HPDE6-E6E7 (cell line): ENCODE results near the gene HDDC2.

ENCODE experiments used
- DNase-seq: peaks from one replicate; pipeline ENCODE4 v3.0.0; 2011; ENCODE audit warnings: missing footprints; ENCODE audit errors: extremely low spot score

HDDC2 gene

DNA sequence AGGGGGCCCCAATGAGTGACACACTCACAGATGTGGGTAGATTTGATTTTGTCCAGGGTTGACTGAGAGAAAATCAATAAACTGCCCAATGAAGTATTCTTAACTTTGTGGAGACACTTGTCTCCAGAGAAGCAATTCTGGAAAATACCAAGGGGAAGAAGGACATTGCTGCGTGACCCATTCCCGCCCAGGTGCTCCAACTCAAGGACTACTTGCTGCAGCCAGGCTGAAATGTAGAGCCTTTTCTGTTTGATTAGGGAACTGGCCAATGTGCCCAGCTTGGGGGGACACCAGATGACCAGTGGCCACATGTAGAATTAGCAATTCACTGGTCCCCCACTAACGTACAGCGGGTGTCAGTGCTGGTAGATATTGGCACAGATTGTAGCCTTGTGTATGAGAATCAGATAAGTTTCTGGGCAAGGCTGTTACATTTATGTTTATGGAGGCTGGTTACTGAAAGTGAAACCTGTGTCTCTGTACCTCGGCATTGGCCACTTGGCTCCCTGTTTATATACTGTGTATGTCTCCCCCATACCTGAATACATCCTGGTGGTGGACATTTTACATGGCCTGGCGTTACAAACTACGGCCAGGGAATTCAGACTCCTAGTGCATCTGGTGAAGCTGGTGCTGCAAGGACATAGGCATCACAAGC, 32.3 kb downstream of the HDDC2 start:
- DNase-seq, result no peak

- DNase-seq, result no peak
These were observed 33.0 kb downstream of the HDDC2 start for GRCh38 chr6:125268765-125269164.

DNA sequence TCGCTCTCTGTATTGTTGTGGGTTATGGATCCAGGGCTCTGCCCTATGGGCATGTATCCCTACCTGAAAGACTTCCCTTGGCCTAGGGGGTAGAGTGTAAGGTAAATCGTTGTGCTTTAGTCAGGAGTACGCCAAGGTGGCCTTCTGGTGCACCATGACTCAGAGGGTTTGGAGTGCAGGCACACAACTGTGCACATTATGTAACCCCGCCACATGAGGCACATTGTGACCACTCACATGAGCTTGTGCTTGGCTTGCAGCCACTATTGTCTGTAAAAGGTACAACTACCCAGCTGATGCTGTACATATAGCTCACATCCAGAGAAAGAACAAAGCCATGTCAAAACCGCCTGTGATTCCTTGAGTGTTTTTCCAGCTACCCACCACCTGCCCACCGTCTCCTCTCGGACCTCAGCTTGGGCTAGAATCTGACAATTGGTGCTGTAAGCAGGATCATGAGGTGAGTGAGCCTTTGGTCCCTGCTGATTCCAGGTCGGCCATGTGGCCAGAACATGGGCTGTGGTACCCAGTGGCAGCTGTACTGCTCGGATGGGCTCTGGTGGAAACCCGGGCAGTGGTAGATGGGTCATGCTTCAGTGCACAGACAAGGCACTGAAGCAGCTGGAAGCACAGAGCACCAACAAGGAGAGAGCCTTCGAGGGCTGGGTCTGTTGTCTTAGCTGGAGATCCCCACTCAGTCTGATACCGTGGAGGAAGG, 33.8 kb downstream of the HDDC2 start:
- DNase-seq, result no peak

- DNase-seq, result no peak
These were observed 37.3 kb downstream of the HDDC2 start for GRCh38 chr6:125264476-125264875.

DNA sequence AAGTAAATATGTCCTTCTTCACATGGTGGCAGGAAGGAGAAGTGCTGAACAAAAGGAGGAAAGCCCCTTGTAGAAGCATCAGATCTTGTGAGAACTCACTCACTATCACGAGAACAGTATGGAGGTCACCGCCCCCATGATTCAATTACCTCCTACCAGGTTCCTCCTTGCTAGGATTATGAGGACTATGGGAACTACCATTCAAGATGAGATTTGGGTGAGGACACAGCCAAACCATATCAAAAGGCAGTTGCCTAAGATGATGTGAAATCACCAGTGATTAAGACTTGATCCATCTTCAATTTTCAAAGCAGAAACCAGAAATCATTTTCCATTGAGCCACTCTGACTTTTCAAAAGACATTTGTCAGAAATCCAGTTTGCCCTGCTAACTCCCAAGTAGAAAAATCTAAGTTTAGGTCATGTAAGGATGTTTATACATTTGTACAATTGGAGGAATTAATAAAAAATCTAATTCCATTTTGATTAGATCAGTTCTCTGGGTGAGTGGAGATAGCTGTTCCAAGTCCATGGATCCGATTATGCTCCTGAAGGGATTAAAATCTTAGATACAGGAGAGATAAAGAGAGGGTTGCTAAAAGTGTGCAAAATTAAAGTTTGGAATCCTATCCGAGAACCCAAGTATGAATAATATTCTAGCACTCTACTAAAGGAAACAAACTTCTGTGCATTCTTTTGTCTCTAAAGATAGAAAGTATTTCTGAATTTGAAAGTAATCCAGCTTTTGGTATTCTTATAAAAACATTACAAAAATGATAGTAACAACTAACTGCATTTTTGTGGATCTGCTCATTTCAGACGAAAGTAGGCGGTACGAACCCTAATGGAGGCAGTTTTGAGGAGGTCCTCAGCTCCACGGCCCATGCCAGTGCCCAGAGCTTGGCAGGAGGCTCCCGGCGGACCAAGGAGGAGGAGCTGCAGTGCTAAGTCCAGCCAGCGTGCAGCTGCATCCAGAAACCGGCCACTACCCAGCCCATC, 39.5 kb downstream of the HDDC2 start:
- DNase-seq, result no peak

GRCh38 chr6:125259354-125259736, 42.4 kb downstream of the HDDC2 start:
- no peak for DNase-seq

DNA sequence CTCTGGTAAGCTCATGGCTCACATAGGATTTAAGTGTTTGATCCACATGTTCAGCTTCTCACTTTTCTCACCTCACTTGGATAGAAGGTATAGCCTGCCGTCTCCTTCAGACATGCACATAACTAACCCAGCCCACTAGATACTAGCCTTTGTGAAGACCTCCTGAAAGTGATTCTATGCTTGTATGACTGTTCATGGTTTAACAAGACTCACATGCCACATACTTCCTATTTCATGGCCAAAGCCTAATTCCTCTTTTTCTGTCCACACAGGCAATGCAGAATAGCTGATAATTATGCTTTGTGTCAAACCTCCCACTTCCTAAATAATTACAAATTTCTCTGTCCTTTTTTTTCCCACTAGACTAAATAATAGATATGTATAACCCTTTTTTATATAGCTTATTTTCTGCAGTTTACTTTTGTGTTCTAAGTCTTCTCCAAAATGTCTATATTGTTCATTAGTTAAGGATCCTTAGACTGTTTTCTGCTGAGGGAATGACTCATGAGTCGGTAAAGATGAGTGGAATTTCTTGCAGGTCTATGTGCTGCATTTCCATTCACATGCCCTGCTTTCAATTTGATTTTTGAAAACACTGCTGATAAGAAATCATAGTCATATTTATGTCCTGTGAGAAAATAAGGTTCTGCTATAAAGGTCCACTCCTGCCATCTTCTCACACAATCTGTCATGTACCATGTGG, 43.0 kb downstream of the HDDC2 start:
- no peak for DNase-seq

GRCh38 chr6:125257351-125257750, 44.4 kb downstream of the HDDC2 start:
- no peak for DNase-seq

- no peak for DNase-seq
These were observed 46.6 kb downstream of the HDDC2 start for GRCh38 chr6:125255201-125255600.

DNA sequence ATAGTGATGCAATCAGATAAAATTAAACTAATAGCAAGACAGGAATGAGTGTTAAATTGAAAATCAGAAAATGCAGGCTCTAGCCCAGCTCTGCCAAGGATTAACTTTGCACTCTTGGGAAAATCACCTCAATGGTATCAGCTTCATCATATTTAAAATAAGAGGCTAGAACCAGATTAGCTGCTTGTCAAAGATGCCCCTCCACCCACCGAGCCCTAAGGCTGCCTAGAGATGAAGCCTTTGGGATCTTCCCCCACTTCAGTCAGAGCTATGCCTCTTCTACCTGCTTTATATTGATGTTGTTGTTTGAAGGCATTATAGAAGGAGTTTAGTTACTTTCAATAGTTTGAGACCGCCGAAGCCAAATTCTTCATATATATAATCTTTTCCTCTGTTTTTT, 47.4 kb downstream of the HDDC2 start:
- no peak for DNase-seq

DNA sequence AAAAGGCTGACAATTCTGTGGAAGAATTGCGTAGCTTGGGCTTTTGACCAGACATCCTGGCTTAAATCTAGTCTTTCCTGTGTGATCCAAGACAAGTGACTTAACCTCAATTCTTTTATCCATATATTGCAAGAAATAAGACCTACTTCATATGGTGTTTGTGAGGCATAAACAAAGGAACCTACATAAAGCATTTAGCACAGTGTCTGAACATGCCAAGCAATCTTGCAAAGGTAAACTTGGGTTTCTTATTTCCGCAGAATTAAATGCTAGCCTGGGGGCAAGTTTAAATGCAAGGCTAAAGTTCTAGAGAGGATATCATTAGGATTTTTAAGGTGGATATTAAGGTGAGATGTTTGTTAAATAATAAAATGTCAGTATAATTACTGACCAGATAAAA, 47.9 kb downstream of the HDDC2 start:
- DNase-seq, result no peak

- DNase-seq, result no peak
These were observed 48.9 kb downstream of the HDDC2 start for GRCh38 chr6:125252891-125253290.

DNA sequence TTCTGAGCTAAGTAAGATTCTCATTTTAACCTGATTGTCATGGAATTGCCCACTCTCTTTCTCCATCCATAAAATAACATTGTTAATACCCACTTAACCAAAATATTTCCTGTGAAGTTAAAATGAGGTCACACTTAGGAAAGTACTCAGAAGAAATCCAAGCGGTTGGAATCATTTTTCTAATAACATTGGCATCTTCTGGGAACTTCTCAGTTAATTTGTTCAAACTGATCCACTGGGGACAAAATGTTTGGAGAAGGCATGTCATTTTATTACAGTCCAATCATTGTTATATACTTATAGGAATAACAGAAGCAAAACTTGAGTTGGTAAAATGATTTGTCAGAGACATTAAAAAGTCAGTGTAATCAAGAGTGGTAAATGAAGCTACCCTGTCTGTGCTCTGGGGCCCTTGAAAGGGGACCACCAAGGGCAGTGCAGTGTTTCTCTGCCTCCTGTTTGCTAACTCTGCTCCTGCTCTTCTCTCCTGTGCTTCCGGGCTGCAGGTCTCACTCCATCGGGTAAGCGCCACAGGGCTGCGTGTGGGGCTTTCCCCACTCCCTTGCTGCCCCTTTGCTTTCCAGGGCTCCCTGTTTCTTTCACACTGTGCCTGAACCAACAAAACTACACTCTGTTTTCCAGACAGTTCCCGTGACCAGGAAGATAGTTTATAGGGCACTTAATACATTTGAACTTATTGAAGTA, 50.1 kb downstream of the HDDC2 start:
- DNase-seq, result no peak

DNA sequence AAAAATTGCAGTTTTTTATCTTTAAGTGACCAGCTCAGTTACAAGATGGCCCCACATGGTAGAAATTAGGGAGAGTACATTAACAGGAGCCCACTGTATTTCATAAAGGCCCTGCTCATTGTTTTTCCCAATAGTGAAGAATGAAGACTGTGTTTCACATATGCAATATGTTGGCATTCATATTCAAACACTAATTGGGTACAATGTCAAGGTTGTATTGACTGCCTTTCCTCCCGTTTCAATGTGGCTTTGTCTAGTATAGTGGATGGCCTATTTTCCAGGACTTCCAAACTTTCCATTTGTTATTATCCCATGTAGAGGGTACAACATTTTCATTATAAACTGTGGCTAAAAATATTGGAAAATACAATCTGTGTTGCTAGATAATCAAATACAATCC, 51.3 kb downstream of the HDDC2 start:
- no peak for DNase-seq

GRCh38 chr6:125248136-125248535, 53.6 kb downstream of the HDDC2 start:
- no peak for DNase-seq

- no peak for DNase-seq
These were observed 55.2 kb downstream of the HDDC2 start for GRCh38 chr6:125246566-125246965.

- DNase-seq, result no peak
These were observed 56.1 kb downstream of the HDDC2 start for GRCh38 chr6:125245523-125246264.

DNA sequence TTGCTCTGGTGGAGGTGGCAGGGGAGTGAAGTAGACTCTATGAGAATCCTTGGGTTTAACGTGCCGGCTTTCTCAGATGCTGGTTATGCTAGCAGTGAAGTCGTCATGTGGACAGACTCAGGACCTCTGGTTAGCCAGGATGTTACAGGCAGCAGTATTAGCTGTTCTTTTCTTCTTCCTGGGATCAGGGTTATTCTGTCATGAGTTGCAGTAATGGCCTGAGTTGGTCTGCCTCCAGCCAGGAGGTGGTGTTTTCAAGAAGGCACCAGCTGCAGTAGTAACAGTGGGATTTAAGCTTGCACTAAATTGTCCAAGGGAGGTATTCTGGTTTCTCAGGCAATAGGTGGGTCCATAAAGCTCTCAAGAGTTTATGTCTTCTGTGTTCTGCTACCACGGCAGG, 56.7 kb downstream of the HDDC2 start:
- DNase-seq, result no peak

DNA sequence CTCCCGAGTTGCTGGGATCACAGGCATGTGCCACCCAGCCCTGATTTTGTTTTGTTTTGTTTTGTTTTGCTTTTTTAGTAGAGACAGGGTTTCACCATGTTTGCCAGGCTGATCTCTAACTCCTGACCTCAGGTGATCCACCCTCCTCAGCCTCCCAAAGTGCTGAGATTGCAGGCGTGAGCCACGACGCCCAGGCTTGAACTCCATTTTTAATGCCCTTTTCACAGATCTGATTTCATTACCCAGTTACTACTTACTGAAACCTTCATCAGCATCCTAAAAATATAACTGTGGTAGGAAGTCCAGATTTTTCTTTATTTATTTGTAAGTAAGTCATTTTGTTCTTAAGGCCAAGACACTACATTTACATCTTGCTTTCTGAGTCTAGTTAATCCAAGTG, 64.0 kb downstream of the HDDC2 start:
- DNase-seq, result no peak

DNA sequence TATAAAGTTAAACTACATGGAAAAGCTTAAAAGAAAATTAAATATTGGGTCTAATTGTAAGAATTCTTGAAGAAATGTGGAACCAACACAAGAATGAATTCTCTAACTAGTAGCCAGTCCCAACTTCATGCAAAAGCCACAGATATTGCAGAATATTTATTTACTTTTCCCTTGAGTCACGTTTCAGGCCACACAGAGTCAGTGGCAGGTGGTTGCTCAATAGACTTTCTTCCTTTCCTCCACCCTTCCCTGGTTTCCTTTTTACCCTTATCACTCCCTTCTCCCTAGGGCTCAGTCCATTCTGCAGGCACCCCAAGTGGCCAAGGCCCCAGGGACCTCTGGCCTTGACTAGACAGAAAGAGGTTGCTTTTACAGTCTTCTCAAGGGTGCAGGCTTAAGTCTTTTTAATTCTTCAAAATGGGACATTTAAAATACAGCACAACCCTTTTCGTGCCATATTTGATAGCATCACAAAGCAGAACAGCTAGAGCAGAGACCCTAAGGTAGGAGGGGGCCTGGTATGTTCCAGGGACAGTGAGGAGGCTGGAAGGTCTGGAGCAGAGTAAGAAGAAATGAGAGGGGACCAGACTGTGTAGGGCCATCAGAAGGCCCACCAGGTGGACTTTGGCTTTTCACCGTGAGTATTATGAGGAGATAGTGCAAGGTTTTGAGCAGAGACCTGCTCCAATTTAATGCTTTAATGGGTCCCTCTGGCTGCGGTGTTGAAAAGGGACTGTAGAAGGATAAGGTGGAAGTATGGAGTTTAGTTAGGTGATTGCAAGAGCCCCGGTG, 65.0 kb downstream of the HDDC2 start:
- no peak for DNase-seq
